WTC11 (cell line): ENCODE measurements around the gene SUPT4H1. TPM values are rescaled to one million over a fixed set of nuclear protein-coding genes. Genes with fewer than 3 reads are reported as not detected.

Source experiments
- ATAC-seq: fragments of 200-7000 bp; cut with Tn5 transposase; 2 replicates; pipeline ENCODE4 v1.10.0; 2021; ENCODE audit warnings: mild to moderate bottlenecking, moderate library complexity
- CTCF ChIA-PET: fragments of 300-600 bp; sonication (Branson Sonifier 250); formaldehyde crosslinking; loops from one replicate; lab custom pipeline; 2021; ENCODE audit warnings: antibody characterized with exemption; lab: Charles Lee
- POLR2A ChIA-PET: fragments of 350-600 bp; sonication (Branson Sonifier 250); formaldehyde crosslinking; loops from one replicate; lab custom pipeline; 2021; ENCODE audit warnings: antibody characterized with exemption; lab: Charles Lee
- DNase-seq: peaks from one replicate; pipeline ENCODE4 v3.0.0; 2021; ENCODE audit warnings: low spot score
- H3K27ac Mint-ChIP-seq: 2 replicates; pipeline ENCODE4 v1.8.0; 2021; ENCODE audit warnings: mixed read lengths
- H3K27me3 Mint-ChIP-seq: 2 replicates; pipeline ENCODE4 v1.8.0; 2021; ENCODE audit warnings: low read depth, mild to moderate bottlenecking, moderate library complexity, mixed read lengths
- H3K36me3 Mint-ChIP-seq: 2 replicates; pipeline ENCODE4 v1.8.0; 2021; ENCODE audit warnings: mixed read lengths
- H3K4me1 Mint-ChIP-seq: 2 replicates; pipeline ENCODE4 v1.8.0; 2022; ENCODE audit warnings: mixed read lengths
- H3K4me3 Mint-ChIP-seq: 2 replicates; pipeline ENCODE4 v1.8.0; 2021; ENCODE audit warnings: mild to moderate bottlenecking, moderate library complexity, mixed read lengths
- H3K9me3 Mint-ChIP-seq: 2 replicates; pipeline ENCODE4 v1.8.0; 2021; ENCODE audit warnings: mixed read lengths
- ATF3 ChIP-seq: sonication (generic); formaldehyde crosslinking; conservative IDR thresholded peaks from 2 replicates; pipeline ENCODE4 v1.8.1; 2022; ENCODE audit warnings: mild to moderate bottlenecking, missing genetic modification reagents
- ATF6 ChIP-seq: sonication (generic); formaldehyde crosslinking; IDR thresholded peaks from 2 replicates; pipeline ENCODE4 v1.8.1; 2023; ENCODE audit warnings: mild to moderate bottlenecking, missing genetic modification reagents
- CREB1 ChIP-seq: sonication (generic); formaldehyde crosslinking; IDR thresholded peaks from 2 replicates; pipeline ENCODE4 v1.8.0; 2023; ENCODE audit warnings: mild to moderate bottlenecking, missing genetic modification reagents
- E2F1 ChIP-seq: sonication (generic); formaldehyde crosslinking; IDR thresholded peaks from 2 replicates; pipeline ENCODE4 v1.8.0; 2022; ENCODE audit warnings: mild to moderate bottlenecking, missing genetic modification reagents
- E2F5 ChIP-seq: sonication (generic); formaldehyde crosslinking; IDR thresholded peaks from 2 replicates; pipeline ENCODE4 v1.8.1; 2022; ENCODE audit warnings: mild to moderate bottlenecking, moderate library complexity, missing genetic modification reagents
- ESRRA ChIP-seq: sonication (generic); formaldehyde crosslinking; IDR thresholded peaks from 2 replicates; pipeline ENCODE4 v1.8.1; 2022; ENCODE audit warnings: mild to moderate bottlenecking, missing genetic modification reagents, borderline replicate concordance
- GTF2I ChIP-seq: fragments of 250-450 bp; sonication (Bioruptor Pico); conservative IDR thresholded peaks from 2 replicates; pipeline ENCODE4 v1.4.0; 2021; ENCODE audit warnings: mild to moderate bottlenecking
- HMGA2 ChIP-seq: fragments of 250-450 bp; sonication (Bioruptor Pico); IDR thresholded peaks from 2 replicates; pipeline ENCODE4 v1.4.0; 2021; ENCODE audit warnings: mild to moderate bottlenecking, moderate library complexity
- JUN ChIP-seq: sonication (generic); formaldehyde crosslinking; IDR thresholded peaks from 2 replicates; pipeline ENCODE4 v1.8.0; 2023; ENCODE audit warnings: mild to moderate bottlenecking, missing genetic modification reagents
- NFATC4 ChIP-seq: fragments of 250-450 bp; sonication (Bioruptor Pico); IDR thresholded peaks from 2 replicates; pipeline ENCODE4 v1.9.0; 2021; ENCODE audit warnings: mild to moderate bottlenecking
- NFE2L1 ChIP-seq: sonication (generic); formaldehyde crosslinking; IDR thresholded peaks from 2 replicates; pipeline ENCODE4 v1.8.1; 2023; ENCODE audit warnings: missing genetic modification reagents
- NR3C1 ChIP-seq: sonication (generic); formaldehyde crosslinking; conservative IDR thresholded peaks from 2 replicates; pipeline ENCODE4 v1.8.1; 2023; ENCODE audit warnings: low read depth, mild to moderate bottlenecking, missing genetic modification reagents
- OVOL2 ChIP-seq: fragments of 250-450 bp; sonication (Bioruptor Pico); IDR thresholded peaks from 2 replicates; pipeline ENCODE4 v1.9.0; 2021; ENCODE audit warnings: mild to moderate bottlenecking, borderline replicate concordance
- PRDM15 ChIP-seq: sonication (generic); formaldehyde crosslinking; IDR thresholded peaks from 2 replicates; pipeline ENCODE4 v1.8.0; 2022; ENCODE audit warnings: missing genetic modification reagents
- RELA ChIP-seq: sonication (generic); formaldehyde crosslinking; IDR thresholded peaks from 2 replicates; pipeline ENCODE4 v1.8.1; 2022; ENCODE audit warnings: missing genetic modification reagents, mild to moderate bottlenecking, borderline replicate concordance
- SMAD3 ChIP-seq: sonication (generic); formaldehyde crosslinking; IDR thresholded peaks from 2 replicates; pipeline ENCODE4 v1.8.0; 2022; ENCODE audit warnings: missing genetic modification reagents, mild to moderate bottlenecking, borderline replicate concordance
- TCF7 ChIP-seq: sonication (generic); formaldehyde crosslinking; IDR thresholded peaks from 2 replicates; pipeline ENCODE4 v1.8.0; 2022; ENCODE audit warnings: mild to moderate bottlenecking, low read depth, missing genetic modification reagents, moderate library complexity
- ZMAT4 ChIP-seq: fragments of 250-450 bp; sonication (Bioruptor Pico); IDR thresholded peaks from 2 replicates; pipeline ENCODE4 v1.9.0; 2021; ENCODE audit warnings: mild to moderate bottlenecking
- ZNF138 ChIP-seq: sonication (generic); formaldehyde crosslinking; conservative IDR thresholded peaks from 2 replicates; pipeline ENCODE4 v1.8.1; 2022; ENCODE audit warnings: mild to moderate bottlenecking, moderate library complexity, missing genetic modification reagents
- ZNF396 ChIP-seq: fragments of 250-450 bp; sonication (Bioruptor Pico); IDR thresholded peaks from 2 replicates; pipeline ENCODE4 v1.8.0; 2021; ENCODE audit warnings: mild to moderate bottlenecking, moderate library complexity, borderline replicate concordance
- ZNF423 ChIP-seq: fragments of 250-450 bp; sonication (Bioruptor Pico); IDR thresholded peaks from 2 replicates; pipeline ENCODE4 v2.1.2; 2022; ENCODE audit warnings: mild to moderate bottlenecking, moderate library complexity
- ZNF532 ChIP-seq: fragments of 250-450 bp; sonication (Bioruptor Pico); IDR thresholded peaks from 2 replicates; pipeline ENCODE4 v1.9.0; 2021; ENCODE audit warnings: mild to moderate bottlenecking, borderline replicate concordance
- ZNF671 ChIP-seq: fragments of 250-450 bp; sonication (Bioruptor Pico); IDR thresholded peaks from 2 replicates; pipeline ENCODE4 v1.8.0; 2021; ENCODE audit warnings: mild to moderate bottlenecking
- total RNA-seq: library from RNA; stranded (reverse); gene quantifications from 3 replicates; pipeline ENCODE4 v1.2.3, GENCODE V29; 2021

Gene SUPT4H1
- total RNA-seq, 1 experiment from 2014 or later, result 85.5 TPM

DNA sequence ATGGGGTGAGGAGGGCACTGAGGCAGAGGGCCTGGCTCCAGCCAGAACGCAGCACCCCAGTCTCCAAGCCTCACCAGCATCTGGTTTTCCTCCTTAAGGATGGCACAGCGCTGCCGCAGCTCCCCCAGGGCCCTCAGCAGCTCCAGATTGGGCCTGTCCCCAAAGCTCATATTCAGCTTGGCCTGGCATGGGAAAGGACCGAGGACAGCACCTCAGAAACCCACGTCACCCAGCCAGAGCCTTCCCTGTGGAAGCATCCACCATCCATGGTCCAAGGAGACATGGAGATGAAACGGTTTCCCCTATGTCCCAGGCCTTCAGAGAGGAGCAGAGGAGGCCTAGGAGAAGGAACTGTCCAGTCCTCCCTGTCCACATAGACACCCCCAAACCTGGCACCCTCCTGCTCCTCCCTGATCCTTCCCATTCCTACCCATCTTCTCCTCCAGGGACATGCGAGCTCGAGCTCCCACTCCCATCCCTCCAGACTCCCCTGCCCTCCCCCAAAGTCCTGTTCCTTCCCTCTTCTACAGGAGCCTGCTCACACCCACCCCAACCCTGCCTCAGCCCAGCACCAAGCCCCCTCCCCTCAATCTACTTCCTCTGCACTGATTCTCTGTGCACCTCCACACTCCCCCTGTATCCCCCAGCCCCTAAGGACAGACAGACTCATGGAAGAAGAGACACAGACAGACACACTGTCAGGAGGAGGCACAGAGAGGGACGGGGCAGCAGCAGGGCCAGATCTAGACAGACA is 25.2 kb downstream of the SUPT4H1 start (continued):
- TF ChIP-seq E2F1, result no peak
- TF ChIP-seq CREB1, result no peak
- TF ChIP-seq TCF7 (CRISPR knock-in tag), result no peak
- no peak for TF ChIP-seq ZNF671 (CRISPR knock-in tag)
- no peak for TF ChIP-seq ZMAT4 (CRISPR knock-in tag)
- no peak for TF ChIP-seq E2F5 (CRISPR knock-in tag)
- TF ChIP-seq ATF3 (CRISPR knock-in tag), result no peak
- no peak for TF ChIP-seq ZNF423
- TF ChIP-seq, all 79 proteins: peak for 0

- peak overlapping the region; percentile 14; the same call in 1 of the 2 replicates for H3K4me3 Mint-ChIP-seq
- CTCF ChIA-PET, result interaction anchor here (1.1 to 4.1 kb wide), 9 partner anchors 8 to 91 kb away, joined by 3 to 36 read pairs (median 9); partner anchors contain the start of genes RNF43 and SUPT4H1
- H3K4me1 Mint-ChIP-seq, result peaks cover 50% of the 10 kb centered on the region
- TF ChIP-seq PRDM15 (CRISPR knock-in tag) (no peak), SMAD3 (CRISPR knock-in tag) (no peak), RELA (CRISPR knock-in tag) (no peak), ESRRA (CRISPR knock-in tag) (no peak), HMGA2 (CRISPR knock-in tag) (no peak), OVOL2 (CRISPR knock-in tag) (no peak), NFATC4 (no peak), NFE2L1 (CRISPR knock-in tag) (no peak), ZNF396 (CRISPR knock-in tag) (no peak), CREB1 (no peak), JUN (CRISPR knock-in tag) (no peak), NR3C1 (no peak), GTF2I (CRISPR knock-in tag) (no peak), ATF6 (CRISPR knock-in tag) (no peak), ZNF138 (CRISPR knock-in tag) (no peak), ZNF532 (CRISPR knock-in tag) (no peak)
Measured at GRCh38 chr17:58325976-58326468, 26.0 kb downstream of the SUPT4H1 start.

More at GRCh38 chr17:58325976-58326468, 26.0 kb downstream of the SUPT4H1 start:
- H3K36me3 Mint-ChIP-seq, result 0 out of 2 replicates have a peak, but pooled peaks cover 3% of the 10 kb centered on the region
- ATAC-seq (no peak), DNase-seq (no peak)
- H3K27ac Mint-ChIP-seq, result no peak overlapping the region
- H3K9me3 Mint-ChIP-seq, result no peaks in the 10 kb centered on the region
- peaks cover 40% of the 10 kb centered on the region for H3K27me3 Mint-ChIP-seq
- POLR2A ChIA-PET, result interaction anchor here (0.8 to 2.0 kb wide), 4 partner anchors 12 to 91 kb away, joined by 3 to 9 read pairs (median 4); partner anchors contain the start of gene RNF43
